LNCAP (cell line): ENCODE results near the gene RPTOR.

Experiments
- TF ChIP-seq, protein P1 (sequence below): fragments of 450-650 bp; IDR thresholded peaks from 2 replicates; pipeline ENCODE4 v1.5.1; 2017; ENCODE audit warnings: mild to moderate bottlenecking

Gene RPTOR

GRCh38 chr17:80517641-80518040, 27.0 kb upstream of the RPTOR start:
- TF ChIP-seq, protein P1, sequence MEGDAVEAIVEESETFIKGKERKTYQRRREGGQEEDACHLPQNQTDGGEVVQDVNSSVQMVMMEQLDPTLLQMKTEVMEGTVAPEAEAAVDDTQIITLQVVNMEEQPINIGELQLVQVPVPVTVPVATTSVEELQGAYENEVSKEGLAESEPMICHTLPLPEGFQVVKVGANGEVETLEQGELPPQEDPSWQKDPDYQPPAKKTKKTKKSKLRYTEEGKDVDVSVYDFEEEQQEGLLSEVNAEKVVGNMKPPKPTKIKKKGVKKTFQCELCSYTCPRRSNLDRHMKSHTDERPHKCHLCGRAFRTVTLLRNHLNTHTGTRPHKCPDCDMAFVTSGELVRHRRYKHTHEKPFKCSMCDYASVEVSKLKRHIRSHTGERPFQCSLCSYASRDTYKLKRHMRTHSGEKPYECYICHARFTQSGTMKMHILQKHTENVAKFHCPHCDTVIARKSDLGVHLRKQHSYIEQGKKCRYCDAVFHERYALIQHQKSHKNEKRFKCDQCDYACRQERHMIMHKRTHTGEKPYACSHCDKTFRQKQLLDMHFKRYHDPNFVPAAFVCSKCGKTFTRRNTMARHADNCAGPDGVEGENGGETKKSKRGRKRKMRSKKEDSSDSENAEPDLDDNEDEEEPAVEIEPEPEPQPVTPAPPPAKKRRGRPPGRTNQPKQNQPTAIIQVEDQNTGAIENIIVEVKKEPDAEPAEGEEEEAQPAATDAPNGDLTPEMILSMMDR, result no peak

DNA sequence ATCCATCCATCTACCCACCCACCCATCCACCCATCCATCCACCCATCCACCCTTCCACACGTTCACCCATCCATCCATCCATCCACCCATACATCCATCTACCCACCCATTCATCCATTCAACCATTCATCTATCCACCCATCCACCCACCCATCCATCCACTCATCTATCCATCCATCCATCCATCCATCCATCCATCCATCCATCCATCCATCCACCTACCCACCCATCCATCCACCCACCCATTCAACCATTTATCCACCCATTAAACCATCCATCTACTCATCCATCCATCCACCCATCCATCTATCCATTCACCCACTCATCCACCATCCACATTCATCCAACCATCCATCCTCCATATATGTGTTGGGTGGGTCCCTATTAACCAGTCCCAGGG, 26.2 kb upstream of the RPTOR start:
- TF ChIP-seq, protein P1, result no peak

- TF ChIP-seq, protein P1, result no peak
These were observed 25.4 kb upstream of the RPTOR start for GRCh38 chr17:80519091-80519781.

DNA sequence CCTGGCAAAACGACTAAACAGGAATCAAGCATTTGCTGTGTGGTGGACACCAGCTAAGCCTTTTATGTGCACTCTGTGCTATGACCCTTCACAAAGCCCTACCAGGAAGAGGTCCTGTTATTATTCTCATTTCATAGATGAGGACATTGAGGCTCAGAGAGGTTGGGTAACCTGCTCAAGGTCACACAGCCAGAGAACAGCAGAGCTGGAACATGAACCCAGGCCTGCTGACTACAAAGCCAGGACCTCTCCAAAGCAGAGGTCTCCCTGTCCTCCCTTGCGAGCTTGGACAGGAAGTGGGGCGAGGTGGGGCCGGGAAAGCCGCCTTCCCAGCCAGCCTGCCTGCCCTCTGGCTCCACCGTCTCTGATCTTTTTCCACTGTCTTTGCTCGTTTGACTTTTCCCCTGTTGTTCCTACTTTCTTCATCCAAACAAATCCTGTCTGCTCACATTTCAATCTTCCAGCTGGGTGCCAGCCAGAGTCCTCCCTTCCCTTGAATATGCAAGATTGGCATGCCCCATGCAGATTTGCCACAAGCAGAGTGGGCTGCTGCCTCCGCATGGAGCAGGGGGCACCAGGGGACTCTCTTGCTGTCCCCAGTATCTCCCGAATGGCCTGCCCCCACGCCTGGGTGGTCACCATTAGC, 23.7 kb upstream of the RPTOR start:
- TF ChIP-seq, protein P1, result no peak

GRCh38 chr17:80523054-80523744, 21.4 kb upstream of the RPTOR start:
- TF ChIP-seq, protein P1, result no peak

DNA sequence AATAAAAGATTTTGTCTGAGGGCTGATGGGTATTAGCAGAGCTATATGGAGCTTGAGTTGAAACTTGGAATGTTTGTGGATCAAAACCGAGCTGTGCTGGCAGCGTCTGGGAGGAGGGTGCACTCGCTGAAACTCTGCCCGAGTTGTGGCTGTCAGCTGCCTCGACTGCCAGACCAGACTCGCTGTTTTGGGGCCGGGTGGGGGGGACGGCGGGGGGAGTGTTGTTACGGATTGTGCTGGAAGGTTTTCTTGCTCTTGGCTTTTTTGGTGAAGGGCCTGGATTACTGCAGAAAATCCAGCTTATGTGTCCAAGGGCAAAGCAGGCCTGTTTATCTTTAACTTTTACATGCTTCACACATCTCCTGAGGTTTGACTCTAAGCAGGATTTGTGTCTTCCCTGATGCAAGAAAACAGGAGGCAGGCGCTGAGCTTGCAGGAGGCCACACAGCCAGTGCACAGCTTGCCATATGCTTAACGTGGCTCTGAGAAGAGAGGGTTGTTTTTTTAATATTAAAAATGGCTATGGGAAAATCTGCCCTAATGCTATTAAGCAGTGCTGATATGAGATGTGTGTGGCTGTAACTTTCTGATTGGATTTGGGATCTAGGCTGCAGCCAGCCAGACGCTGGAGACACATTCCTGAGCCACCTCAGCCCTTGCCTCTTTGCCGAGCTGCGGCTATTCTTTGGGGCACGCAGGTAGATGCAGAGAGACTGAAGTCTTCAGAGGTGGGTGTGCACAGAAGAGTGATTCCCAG, 20.5 kb upstream of the RPTOR start:
- TF ChIP-seq, protein P1, result no peak

GRCh38 chr17:80526116-80526910, 18.3 kb upstream of the RPTOR start:
- TF ChIP-seq, protein P1, result no peak
